Upper lobe of left lung (tissue), 4 donors: ENCODE measurements around the gene ZFR2.

Experiments
- POLR2A ChIP-seq, 4 donors: fragments of 450-650 bp; IDR thresholded peaks; one replicate each; pipeline ENCODE4 v1.5.1; 2016 to 2017; ENCODE audit warnings: antibody characterized with exemption in 4 of 4, mild to moderate bottlenecking in 2 of 4
- TF ChIP-seq, protein P1 (sequence below), 6 experiments: fragments of 450-650 bp in 4 of 6; fragments of 200-600 bp in 2 of 6; sonication (generic) in 2 of 6; IDR thresholded peaks; one replicate each; pipeline ENCODE4 v1.5.1; 2016 to 2019; ENCODE audit warnings: antibody characterized with exemption in 6 of 6

DNA sequence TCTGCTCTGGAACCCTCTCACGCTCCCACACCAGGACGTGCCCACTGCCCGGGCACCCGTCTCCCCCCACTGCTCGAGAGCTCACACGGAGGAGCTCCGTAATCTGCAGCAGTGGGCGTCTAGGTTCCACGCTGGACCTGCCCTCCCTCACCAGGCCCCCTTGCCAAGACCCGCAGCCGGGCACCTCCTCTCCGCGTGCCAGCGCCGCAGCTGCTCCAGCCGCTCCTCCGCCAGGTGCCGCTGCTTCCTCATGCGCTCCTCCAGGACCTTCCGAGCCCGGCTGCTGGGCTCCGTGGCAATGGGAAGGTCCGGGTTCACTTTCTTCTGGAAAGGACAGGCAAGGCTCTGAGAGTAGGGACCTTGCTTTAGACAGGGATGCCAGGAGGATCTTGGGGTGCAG, 47.7 kb downstream of the ZFR2 start:
- TF ChIP-seq, protein P1, sequence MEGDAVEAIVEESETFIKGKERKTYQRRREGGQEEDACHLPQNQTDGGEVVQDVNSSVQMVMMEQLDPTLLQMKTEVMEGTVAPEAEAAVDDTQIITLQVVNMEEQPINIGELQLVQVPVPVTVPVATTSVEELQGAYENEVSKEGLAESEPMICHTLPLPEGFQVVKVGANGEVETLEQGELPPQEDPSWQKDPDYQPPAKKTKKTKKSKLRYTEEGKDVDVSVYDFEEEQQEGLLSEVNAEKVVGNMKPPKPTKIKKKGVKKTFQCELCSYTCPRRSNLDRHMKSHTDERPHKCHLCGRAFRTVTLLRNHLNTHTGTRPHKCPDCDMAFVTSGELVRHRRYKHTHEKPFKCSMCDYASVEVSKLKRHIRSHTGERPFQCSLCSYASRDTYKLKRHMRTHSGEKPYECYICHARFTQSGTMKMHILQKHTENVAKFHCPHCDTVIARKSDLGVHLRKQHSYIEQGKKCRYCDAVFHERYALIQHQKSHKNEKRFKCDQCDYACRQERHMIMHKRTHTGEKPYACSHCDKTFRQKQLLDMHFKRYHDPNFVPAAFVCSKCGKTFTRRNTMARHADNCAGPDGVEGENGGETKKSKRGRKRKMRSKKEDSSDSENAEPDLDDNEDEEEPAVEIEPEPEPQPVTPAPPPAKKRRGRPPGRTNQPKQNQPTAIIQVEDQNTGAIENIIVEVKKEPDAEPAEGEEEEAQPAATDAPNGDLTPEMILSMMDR (IDR thresholded peaks at IDR 0.05), result no peak
- no peak for TF ChIP-seq POLR2A (IDR thresholded peaks at IDR 0.05)
